TTC549 (cell line): ENCODE data around the gene AKT3.

ENCODE experiments used
- FAIRE-seq: peaks from 2 replicates; lab custom pipeline; 2012; peaks lifted over from hg19 to GRCh38; lab: Jason Lieb, UNC

The AKT3 gene

DNA sequence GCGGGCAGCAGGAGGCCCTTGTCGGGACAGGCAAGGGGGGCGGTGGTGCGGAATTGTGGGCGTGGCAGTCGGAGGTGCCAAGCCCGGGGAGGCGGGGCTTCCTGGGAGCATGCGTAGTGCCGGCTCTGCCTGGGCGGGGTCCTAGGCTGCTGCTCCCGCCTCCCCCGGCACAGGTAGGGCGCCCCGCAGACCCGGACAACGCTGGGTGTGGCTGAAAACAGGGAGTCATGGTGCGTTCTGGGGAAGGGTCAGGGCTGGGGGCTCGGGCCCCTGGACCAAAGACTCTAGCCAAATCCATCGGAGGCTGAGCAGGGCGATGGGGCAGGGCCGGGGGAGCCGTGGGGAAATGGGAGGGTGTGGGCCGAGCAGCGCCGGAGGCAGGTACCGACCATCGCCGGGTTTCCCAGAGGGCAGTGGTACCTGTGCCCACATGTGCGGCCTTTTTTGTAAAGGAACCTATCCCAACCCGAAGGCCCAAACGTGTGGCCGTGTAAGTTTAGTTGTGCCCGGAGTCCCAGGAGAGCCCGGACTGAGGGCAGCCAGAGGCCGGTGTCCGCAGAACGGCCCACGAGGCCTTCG is 362.3 kb downstream of the AKT3 start:
- FAIRE-seq, result no peak

DNA sequence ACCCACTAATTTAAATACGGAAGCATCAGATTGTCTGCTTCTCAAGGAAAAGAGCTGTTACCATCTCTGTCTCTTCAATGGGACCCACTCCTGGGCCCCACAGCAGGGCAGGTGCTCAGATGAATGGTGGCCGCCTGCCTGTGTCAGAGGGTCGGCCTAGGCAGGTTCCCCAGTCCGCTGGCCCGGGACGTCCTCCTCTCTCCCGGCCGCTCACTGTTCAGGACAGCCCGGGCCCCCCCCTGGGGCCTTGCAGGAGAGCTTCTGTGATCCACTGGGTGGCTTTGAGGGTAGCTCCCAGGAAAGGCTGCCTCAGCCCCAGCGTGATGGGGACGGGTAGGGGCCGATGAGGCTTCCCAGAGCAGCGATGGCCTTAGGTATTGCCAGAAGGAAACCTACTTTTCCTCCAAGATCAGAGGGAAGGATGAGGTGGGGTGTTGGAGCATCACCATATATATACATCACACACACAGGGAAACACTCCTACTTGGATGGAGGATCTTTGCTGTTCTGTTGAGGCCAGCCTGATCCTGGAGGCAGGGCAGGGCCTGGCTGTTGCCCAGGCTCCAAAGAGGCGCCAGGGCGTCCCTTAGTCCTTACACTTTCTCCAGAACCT is 362.9 kb downstream of the AKT3 start:
- no peak for FAIRE-seq

DNA sequence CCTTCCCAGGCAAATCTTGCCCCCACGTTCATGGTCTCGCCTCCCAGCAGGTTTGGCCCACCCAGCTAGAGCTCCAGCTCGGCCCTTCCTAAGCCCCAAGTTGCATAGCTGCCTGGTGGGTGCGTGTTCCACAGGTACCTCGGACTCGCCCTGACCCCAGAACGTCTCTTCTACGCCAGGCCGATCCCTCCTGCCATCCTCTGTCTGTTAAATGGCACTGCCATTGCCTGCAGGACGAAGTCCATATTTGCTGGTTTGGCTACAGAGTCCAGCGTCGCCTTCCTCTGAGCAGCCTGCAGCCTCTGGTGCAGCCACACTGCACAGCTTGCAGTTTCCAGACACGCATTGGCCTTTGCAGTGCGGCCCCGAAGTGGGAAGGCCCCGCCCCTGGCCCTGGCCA is 366.1 kb downstream of the AKT3 start:
- no peak for FAIRE-seq

DNA sequence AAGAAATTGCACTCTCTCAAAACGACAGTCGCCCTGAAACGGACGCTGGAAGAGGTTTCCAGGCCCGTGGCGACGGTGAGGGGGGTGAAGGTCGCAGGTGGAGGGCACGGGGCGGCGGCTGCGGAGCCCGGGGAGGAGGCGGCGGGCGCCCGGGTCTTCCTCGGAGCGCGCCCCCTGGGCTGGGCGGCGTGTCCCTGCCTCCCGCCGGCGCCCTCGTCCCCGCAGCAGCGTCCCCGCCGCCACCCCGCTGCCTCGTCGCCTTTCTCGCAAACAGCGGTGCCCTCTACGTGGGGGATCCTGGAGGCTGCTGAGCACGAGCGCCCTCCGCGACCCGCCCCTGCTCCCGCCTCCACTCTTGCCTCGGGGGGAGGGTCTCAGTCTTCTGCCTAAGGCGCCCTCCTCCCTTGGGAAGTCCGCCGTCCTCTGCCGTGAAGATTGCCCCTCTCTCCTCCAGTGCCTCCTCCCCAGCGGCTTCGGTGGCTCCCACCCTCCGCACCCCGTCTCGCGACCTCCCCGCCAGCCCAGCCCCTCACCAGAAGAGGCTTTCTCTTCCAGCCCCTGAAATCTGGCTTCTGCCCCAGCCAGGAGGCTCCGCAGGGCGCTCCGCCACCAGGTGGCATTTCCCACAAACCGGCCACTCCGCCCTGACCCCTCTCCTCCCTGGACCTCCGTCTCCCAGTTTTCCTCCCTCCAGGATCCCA is 366.8 kb downstream of the AKT3 start:
- FAIRE-seq, result no peak

- no peak for FAIRE-seq
These were observed 367.7 kb downstream of the AKT3 start for GRCh38 chr1:243482141-243483022.

GRCh38 chr1:243481101-243481500 is 368.9 kb downstream of the AKT3 start:
- FAIRE-seq, result no peak

DNA sequence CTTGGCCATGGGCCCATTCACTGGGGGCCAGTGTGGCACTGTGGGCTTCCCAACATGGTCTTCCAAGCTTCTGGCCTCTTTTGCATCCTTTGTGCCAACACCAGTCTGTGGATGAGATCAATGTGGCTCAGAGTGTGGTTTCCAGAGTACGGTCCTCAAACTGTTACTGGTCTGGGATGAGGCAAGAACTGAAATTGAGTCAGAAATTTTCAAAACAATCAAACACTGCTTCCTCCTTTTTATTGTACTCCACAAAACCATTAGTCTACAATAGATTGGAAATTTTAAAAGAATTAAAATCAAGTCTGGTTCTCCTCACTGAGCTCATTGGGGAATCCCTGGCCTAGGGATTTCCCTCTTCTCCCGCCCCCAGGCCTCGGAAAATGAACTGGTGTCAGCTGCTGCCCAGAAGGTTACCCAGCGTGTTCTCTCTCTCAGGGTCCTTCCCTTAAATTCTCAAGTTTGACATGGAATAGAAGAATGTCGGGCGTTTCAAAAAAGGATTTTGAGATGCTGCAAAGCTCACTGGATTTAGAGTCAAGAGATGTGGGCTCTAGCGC is 372.2 kb downstream of the AKT3 start:
- no peak for FAIRE-seq

GRCh38 chr1:243475966-243476365 is 374.1 kb downstream of the AKT3 start:
- FAIRE-seq, result no peak

GRCh38 chr1:243474906-243475305 is 375.1 kb downstream of the AKT3 start:
- FAIRE-seq, result no peak

GRCh38 chr1:243474136-243474881 is 375.7 kb downstream of the AKT3 start:
- FAIRE-seq, result no peak

DNA sequence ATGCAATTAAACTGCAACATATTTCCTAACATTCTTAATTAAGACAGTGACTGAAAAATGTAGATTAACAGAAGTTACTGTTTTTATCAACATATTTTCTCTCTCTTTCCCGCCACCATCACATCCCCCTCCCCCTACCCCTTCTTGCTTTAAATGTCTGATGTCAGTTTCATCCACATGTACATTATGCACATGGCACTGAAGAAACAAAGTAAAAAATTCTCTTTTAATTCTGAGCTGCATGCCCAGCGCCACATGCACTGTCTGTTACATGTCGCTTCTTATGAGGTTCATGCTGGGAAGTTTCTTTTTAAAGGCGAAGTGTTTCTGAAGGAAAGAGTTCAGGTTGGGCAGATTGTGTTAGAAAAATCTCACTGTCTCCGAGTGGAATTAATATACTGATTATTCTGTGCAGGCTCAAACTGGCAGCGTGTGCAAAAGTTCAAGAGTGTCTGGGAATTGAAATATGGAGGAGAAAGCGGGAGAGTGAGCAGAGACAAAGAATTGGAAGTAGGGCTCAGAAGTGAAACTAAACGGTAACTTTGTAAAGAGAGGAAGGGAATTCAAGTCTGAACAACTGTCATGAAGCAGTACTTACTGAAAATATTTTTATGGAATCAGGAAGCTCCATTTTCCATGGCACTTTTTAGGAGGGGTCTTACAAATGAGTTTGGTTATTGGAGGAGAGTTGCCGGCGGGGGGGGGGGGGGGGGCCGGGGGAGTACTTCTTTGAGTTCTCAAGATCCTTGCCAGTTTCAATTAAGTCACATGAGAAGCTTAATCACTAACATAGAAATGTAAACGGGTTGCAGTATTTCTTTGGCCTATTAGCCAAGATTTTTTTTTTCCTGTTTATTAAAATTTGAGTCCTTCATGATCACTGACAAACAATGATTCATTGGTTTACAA is 376.6 kb downstream of the AKT3 start:
- FAIRE-seq, result no peak

GRCh38 chr1:243471754-243472745 is 378.0 kb downstream of the AKT3 start:
- FAIRE-seq, result no peak

DNA sequence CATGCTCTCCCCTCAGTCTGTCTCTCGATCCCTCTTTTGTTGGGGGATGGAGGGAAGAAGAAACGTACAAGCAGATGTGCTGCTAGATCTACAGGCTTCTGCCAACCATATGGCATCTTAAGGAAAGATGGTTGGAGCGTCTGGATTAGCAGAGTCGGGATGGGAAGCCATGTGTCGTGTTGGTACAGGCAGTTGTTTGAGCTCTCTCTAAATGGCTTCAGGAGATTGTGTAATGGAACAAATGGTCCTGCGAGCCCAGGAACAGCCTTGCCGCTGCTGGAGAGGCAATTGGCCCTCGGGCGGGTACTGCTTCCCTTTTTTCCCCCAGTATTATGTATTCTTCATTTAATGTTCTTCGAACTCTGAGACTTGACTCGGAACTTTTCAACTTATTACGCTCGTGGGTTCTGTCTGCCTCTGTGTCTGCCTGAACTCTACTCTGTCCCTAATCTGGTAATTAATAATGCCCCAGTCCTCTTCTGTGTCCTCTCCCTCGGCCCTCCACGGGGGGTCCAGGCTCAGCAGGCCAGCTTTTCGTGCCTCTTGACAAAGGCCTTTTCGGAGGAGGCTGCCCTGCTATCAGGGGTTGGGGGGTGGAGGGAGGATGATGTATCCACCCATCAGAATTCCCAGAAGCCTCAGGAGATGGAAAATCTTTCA is 378.9 kb downstream of the AKT3 start:
- FAIRE-seq, result no peak

GRCh38 chr1:243470502-243470901 is 379.5 kb downstream of the AKT3 start:
- FAIRE-seq, result no peak

GRCh38 chr1:243469497-243469896 is 380.5 kb downstream of the AKT3 start:
- no peak for FAIRE-seq

- FAIRE-seq, result no peak
These were observed 384.3 kb downstream of the AKT3 start for GRCh38 chr1:243465738-243466137.

GRCh38 chr1:243465081-243465480 is 385.0 kb downstream of the AKT3 start:
- no peak for FAIRE-seq

DNA sequence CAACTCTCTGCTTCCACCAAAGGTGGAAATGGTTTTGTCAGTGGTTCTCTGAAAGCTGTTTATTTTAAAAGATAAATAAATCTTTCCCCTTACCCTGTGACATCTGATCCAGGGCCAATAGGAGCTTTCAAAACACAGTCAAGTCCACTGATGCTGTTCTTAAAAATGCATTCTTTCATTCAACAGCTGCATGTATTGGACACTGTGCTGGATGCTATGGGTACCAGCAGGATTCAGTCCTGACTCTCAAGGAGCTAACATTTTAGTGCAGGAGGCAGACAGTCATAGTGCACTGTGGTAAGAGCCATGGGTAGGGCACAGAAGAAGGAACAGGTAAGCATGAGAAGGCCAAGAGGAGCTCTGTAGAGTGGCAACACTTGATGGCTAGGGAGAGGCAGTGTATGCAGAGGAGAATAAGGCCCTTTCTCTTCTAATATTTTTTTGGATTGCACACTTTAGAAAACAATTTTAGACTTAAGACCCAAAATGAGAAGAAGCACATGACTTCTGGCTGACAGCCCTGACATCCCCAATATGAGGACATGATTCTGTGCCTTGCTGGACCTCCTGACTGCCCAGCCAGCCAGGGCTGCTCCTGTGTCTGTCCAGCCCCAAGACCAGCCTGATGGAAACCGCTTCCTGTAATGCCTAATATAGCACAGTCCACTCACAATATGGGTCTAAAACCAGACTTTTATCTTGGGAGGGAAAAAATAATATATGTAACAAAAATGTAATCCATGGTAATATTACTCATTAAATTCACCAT is 386.9 kb downstream of the AKT3 start:
- FAIRE-seq, result no peak
